ENCODE data around the gene IGFN1.

GRCh38 chr1:201255479-201256362 is 65.1 kb downstream of the IGFN1 start:
- TF ChIP-seq CTCF (IDR thresholded peaks at IDR 0.05): no peak
- no peak for TF ChIP-seq ZFX (IDR thresholded peaks at IDR 0.05; ENCODE audit: borderline replicate concordance)

Measured in 22Rv1 (cell line).